HG03571 (cell line): ENCODE results near the gene LPIN1.
"Not testable (repeated sequence)": the region's sequence is repeated elsewhere in the genome, so short reads cannot be mapped to it uniquely, and the experiment has no call there.

Experiments
- ATAC-seq: cut with Tn5 transposase; IDR thresholded peaks from one replicate; pipeline ENCODE4 v1.9.1; 2021; ENCODE audit not compliant: unreplicated experiment

Gene LPIN1

DNA sequence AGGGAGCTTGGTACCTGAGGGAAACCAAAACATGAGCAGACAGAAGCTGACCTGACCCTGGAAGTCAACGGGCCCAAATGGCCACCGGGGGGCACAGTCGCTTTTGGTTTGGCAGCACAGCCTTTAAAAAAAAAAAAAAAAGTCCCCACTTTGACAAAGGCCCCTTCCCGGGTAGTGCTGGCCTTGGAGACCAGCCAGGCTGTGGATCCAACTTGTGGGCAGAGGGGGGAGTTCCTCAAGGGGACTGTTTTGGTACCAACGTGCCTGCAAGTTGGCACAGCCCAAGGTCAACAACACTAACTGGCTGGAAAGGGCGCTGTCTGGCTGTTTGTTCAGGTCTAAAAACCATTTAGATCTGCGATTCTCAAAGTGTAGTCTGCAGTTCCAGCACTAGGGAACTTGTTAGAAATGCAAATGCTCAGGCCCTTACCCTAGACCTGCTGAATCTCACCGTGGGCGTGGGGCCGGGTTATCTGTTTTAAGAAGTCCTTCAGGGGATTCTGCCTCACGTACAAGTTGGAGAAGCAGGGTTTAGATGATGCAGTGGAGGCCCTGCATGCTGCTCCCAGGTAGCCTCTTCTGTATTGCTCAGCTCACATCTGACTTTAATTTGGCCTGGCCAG, 83.0 kb downstream of the LPIN1 start:
- ATAC-seq, result peak; percentile 21

DNA sequence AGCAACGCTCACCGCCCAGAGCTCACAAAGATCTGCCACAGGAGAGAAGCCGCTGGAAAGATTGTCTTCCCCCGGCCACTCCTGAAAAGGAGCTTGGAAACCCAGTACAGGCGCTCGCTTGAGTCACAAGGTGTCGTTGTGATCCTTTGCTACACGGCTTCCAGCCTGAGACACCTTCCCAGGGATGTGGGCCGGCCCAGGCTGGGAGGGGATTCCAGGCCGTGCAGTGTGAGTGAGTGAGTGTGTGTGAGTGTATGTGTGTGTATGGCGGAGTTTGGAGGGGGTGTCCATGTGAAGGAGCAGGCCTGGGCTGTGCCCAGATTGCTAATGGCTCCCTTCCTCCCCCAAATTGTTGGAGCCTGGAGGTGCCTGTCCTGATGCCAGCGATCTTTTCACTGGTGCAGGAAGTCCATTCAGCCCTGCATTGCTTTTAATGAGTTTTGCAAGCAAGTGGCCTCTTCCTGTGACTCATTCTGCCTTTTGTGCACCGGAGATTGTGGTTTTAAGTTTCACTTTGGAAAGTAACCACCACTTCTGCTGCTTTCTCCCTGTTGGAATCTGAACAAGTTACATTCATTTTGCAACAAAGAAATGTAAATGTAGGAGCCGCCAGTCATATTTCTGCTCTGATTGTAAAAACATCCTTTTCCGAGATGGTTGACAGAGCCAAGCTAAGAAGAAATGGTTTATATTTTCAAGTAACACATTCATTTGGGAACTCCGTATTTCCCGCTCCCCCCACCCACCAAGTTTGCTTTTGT, 83.7 kb downstream of the LPIN1 start:
- ATAC-seq, result peak; percentile 78

DNA sequence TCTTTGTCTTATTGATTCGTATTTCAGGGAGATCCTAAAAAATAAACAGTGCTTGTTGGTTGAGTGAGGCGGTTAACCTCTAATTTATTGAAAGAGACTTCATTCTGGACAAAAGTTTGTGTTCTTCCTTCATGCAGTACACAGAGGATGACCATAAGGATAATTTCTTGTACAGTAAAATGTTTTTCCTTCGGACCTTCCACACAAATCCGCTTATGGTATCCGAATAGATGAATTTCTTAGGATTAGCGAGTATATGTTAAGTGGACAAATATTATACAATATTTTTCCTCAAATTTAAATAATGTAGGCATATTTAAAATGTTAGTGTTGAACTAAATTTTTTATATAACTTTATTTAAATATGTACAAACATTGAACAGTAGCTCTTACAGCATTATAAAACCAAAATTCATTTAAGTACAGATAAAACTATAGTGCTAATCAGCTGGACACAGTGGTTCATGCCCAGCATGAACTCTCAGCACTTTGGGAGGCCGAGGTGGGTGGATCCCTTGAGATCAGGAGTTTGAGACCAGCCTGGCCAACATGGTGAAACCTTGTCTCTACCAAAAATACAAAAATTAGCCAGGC, 84.4 kb downstream of the LPIN1 start:
- no peak for ATAC-seq

DNA sequence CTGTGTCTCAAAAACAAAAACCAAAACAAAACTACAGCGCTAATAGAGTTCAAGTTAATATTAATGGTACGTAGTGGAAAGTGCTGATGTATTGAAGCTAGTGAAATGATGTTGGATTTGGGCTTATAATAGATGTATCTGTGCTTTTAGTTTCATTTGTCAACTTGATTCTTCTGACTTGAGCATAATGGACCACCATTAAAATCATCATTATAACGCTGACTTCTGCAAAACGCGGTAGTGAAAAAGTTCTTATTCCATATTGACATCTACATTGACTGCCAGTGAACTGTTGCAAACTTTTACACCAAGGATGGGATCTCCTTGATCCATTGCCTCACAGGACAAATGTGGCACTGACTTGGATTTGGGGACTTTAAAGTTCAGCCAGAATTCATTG, 85.0 kb downstream of the LPIN1 start:
- ATAC-seq, result no peak

DNA sequence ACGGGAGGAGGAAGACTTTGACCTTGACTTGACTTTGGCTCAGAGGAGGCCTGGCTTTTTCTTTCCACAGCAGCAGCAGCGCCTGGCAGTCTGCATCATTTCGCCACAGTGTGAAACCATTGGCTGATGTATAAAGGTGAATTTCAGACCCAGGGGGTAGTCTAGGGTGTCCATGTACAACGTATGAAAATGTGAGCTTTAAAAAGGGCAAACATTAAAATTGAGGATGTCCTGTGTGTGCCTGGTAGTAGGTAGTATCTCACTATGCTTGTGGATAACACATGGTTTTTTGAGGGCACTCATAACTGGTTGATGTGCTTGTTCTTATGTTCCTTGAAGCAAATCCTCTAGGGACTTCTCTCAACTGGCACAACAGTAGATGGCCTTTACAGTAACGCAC, 86.1 kb downstream of the LPIN1 start:
- ATAC-seq, result no peak

DNA sequence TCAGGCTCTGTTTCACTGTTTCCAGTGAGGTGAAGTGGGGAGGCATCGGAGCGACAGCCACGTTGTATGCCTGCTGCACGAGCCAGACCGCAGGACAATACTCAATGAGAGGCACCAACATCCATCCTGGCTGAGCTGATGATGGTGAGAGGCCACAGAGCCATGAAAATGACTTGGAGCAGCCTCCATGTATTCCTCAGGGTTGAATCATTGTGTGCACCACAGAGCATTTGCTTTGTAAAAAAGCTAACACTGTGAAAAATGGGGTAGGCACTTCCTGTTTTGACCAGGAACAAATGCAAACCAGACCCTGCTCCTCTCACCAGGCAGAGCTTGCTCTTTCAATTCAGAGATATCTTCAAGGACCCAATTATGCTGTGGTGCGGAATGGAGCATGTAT, 87.2 kb downstream of the LPIN1 start:
- ATAC-seq, result no peak

DNA sequence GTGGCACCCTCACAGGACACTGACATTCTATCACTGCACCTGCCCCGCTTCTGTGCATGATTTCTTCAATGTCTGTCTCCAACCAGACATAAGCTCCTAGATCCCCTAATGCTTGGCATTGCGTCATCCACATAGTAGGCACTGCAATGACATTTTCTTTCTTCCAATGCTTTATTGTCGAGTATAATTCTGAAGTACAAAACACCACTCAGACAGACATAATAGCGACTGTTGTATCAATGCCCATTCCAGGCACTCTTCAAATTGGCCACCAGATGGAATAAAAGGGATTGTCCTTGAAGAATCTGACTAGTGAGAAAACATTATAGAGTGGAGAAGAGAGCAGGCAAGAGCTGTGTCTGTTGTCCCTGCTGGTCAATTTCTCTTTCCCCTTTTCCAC, 89.0 kb downstream of the LPIN1 start:
- ATAC-seq, result no peak

DNA sequence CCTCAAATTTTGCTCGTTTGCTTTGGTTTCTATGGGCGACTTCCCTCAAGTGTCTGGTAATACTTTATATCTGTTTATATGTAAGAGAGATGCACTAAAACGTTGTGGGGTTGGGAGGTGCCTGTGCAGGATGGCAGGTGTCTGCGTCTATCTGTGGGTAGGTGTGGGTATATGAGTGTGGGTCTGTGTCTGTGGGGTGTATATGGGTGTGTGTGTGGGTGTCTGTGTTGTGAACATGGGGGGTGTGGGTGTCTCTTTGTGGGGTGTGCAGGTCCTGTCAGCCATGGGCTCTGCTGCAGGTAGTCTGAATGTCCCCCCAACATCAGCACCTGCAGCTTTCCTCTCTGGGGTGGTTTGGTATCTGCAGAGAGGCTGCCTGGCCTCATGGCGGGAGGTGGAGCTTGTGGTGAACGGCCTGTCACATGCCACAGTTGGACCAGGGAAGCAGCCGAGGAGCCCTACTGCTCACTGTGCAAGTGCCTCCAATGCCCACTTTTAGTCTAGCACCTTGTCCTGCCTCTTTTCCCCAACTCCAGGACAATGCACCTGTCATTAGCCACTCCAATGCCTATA, 90.3 kb downstream of the LPIN1 start:
- ATAC-seq, result no peak

DNA sequence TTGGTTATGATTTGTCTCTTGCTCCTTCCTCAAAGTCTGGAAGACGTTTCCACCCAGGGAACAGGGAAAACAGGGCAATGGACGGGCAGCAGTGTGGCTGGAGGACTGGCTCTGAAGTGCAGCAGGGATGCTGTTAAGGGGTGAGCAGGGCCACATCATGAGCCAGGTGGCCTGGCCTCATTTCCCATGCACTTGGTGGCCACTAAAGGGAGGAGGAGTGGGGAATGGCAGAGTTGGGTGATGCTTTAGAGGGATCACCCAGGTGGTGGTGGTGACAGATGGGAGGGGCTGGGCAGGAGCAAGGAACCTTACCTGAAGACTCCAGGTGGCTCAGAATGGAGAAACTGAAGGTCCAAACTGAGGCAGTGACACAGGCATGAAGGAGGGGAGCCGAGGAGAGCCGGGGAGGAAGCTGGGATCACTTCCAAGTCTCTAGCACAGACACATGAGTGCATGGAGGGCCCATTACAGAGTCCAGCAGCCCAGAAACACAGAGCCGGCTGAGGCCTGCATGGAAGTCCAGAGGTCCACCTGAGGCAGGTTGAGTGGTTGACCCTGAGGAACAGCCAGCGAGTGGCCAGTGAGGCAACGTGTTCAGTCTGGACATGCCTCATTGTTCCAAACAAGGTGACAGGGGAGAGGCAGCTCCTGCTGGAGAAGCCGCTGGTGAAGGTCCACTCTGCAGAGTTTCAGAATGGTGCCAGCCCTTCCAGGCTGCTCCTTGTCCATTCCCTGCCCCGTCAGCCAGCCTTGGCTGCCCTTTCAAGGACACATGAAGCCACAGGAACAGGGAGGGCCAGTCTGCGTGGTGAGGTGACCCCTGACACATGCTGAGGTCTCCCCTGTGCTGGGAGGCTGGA, 91.7 kb downstream of the LPIN1 start:
- ATAC-seq, result no peak

DNA sequence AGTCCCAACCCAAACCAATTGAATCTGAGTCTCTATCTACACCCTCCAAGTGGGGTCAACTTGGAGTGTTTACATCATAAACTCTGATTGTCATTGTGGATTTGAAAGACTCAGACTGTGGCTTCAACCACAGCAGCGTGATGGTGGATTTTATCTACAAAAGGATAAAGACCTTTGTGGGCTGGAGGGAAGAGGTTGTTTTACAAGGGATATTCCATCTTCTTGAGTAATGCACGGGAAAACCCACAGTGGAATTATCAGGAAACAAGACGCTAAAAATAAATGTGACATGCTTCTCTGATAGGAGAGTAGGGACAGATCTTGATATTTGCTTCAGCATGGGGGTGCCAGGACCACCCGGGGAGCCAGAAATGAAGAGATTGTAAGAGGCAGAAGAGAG, 93.5 kb downstream of the LPIN1 start:
- ATAC-seq, result no peak

DNA sequence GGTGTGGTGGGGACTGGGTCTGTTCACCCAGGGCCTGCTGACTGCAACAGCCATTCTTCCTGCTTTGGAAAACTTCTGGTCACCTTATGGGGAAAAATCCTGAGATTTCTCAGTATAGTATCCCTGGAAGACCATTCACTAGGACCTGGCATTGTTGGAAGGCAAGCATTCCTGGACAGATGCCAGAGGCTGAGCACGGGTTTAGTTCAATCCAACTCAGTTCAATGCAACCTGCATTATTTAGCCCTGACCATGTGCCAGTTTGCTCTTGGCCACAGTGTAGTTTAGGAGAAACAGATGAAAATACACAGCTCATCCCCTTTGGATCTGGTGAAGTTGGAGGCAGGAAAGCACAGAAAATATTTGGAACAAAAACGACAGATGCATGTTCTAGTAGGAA, 95.9 kb downstream of the LPIN1 start:
- no peak for ATAC-seq

DNA sequence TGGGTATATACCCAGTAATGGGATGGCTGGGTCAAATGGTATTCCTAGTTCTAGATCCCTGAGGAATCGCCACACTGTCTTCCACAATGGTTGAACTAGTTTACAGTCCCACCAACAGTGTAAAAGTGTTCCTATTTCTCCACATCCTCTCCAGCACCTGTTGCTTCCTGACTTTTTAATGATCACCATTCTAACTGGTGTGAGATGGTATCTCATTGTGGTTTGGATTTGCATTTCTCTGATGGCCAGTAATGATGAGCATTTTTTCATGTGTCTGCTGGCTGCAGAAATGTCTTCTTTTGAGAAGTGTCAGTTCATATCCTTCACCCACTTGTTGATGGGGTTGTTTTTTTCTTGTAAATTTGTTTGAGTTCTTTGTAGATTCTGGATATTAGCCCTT, 98.4 kb downstream of the LPIN1 start:
- ATAC-seq, result not testable (repeated sequence)

GRCh38 chr2:11847935-11848334, 101.5 kb downstream of the LPIN1 start:
- not testable (repeated sequence) for ATAC-seq

GRCh38 chr2:11850082-11850481, 103.7 kb downstream of the LPIN1 start:
- ATAC-seq, result no peak

DNA sequence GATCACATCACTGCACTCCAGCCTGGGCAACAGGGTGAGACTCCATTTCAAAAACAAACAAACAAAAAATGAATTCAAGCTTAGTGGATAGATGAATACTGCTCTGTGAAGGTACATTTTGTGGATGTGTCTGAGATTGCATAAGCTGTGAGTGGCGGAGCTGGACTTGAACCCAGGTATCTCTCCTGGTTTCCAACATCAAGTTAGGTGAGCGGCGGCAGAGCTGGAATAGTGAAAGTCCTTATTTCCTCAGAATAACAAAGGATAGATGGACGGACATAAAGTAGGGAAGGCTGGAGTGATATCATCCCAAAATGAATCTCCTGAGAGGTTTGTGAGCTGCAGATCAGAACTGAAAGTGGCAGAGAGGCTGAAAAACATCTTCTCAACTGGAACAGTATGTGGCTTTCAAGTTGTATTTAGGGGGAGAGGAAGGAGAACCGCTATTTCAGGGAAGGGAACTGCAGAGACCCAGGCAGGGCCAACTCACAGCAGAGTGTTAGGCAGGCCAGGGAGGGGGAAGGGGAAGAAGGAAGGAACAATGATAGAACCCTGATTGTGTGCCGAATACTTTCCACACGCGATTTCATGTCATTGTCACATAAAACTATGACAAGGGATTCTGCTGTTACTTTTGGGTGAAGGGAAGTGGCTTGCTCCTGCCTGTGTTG, 106.2 kb downstream of the LPIN1 start:
- no peak for ATAC-seq

DNA sequence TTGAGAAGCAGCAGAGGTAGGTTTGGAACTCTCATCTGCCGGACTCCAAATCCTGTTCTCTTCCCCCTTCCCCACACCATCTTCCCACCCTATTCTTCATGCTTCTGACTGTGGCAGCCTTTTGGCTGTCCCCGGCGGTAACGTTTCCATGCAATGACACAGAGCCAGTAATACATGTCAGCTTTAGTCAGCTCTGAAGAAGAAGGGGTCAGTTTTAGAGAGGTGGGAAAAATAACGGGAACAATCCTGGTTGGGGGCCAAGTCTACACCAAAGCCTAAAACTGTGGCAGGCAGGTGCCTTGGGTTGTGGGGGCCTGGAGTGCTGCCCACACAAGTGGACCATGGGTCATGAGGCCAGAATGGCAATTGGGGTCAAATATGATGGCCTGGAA, 106.8 kb downstream of the LPIN1 start:
- no peak for ATAC-seq

DNA sequence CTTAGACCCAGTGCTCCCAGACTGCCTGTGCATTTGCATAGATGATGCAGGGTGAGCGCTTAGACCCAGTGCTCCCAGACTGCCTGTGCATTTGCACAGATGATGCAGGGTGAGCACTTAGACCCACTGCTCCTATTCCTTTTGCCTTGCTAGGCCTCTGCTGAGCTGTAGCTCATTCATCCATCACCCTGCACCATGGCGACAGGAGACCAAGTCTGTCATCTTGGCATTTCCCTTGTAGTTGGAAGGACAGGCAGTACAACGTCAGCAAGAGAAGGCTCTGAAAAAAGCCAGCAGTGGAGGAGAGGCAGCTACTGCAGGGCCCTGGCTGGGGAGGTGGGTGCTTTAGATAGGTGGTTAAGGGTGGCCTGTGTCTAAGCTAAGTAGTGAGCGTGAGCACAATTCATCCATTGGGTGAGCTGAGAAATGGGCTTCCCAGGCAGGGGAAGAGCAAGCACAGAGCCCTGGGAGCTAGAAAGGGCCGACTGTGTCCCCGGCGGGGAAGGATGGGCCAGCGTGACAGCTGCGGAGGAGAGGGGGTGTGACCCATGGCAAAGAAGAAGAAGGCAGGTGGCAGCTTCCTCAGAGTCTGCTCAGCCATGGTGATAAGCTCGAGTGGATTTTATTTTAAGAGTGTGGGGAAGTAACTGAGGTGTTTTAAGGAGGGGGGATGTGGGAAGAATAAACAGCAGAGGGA, 108.8 kb downstream of the LPIN1 start:
- no peak for ATAC-seq

DNA sequence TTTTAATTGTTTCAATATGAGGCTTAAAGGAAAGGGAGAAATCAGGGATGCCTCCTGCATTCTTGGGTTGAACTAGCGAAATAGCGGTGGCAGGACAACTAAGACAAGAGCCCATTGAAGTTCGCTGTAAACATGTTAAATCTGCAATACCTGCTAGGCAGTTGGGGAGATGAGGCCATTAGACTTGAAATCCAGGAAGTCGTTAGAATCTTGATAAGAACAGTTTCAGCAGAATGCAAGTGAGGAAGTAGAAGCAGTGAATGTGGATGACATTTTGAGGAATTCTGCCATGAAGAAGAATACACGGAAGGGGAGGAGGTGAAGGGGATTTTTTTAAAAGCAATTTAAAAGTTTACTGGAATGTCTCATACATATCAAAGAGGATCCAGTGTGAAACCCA, 109.7 kb downstream of the LPIN1 start:
- no peak for ATAC-seq

- ATAC-seq, result no peak
Observed at GRCh38 chr2:11858883-11859282, 112.5 kb downstream of the LPIN1 start.

DNA sequence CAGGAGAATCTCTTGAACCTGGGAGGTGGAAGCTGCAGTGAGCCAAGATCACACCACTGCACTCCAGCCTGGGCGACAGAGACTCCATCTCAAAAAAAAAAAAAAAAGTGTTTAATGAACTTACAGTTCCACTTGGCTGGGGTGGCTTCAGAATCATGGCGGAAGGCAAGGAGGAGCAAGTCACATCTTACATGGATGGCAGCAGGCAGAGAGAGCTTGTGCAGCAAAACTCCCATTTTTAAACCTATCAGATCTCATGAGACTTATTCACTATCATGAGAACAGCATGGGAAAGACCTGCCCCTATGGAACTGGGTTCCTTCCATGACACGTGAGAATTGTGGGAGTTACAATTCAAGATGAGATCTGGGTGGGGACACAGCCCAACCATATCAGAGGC, 113.5 kb downstream of the LPIN1 start:
- ATAC-seq, result not testable (repeated sequence)
